ENCODE measurements around the gene ERC2. TPM values are rescaled to one million over a fixed set of nuclear protein-coding genes. Genes with fewer than 3 reads are reported as not detected.

The ERC2 gene
- not detected for total RNA-seq

GRCh38 chr3:56468184-56469106, at the start of gene ERC2:
Gene ERC2 (minus strand): TSS chr3:56468467.

DNA sequence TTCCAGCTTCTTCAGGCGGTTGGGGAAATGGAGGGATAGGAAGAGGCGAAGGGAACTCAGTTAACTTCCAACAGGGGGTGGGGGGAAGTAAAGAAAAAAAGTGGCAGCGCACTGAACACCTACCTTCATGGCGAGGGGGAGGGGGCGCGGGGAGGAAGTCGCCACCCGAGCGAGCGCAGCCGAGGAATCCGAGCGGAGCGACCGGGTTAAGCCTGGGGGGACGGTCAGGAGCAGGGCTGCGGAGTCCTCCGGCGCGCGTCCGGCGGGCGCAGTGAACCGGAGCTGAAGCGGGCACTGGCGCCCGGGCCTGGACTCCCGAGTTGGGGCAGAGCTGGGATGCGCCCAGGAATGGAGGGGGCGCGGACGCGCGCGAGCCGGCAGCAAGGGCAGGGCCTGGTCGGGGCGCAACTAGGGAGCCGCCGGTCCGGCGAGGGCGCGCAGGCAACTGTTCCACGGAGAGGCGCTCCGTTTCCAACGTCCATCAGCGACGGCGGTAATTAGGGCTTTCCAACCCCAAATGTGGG, 981.3 kb downstream of the ERC2 start, which contains the start of gene WNT5A:
WNT5A (minus strand) TSS at position 450 of the 524 bp plus-strand sequence; CDS start at position 129, 321 bp downstream.

Small RNAs within 50 kb of the gene (microRNA-seq; reads per million reads assigned to microRNA genes)
- not detected for gene MIR3938 (ENCODE audit: borderline microRNAs expressed, borderline replicate concordance)

Other genes with a start within 250 kb of the ERC2 start
- gene CCDC66, start 88.7 kb upstream of the ERC2 start, total RNA-seq = 10 to 100 TPM; 32.8 to 33.8 TPM
- 10 to 100 TPM; 61.7 to 66.8 TPM for gene TASOR, start 214.8 kb upstream of the ERC2 start, total RNA-seq

Measured in activated naive CD4-positive, alpha-beta T cell treated with anti-CD3 and anti-CD28 coated beads, Interleukin-2, amount 10 ng/mL, durations not matched to agents 5 hours and 36 hours (primary cell).